Right lobe of liver (tissue), 4 donors: Measurements from ENCODE around the gene ERBB4.

Experiments
- CTCF ChIP-seq, 4 donors: fragments of 200-600 bp in 3 of 4; fragments of 450-650 bp in 1 of 4; IDR thresholded peaks; one replicate each; pipeline versions ENCODE4 v1.5.1 to v1.8.0; 2016 to 2022; ENCODE audit warnings: antibody characterized with exemption in 4 of 4, mild to moderate bottlenecking in 2 of 4
- POLR2A ChIP-seq: fragments of 450-650 bp; IDR thresholded peaks from one replicate; pipeline ENCODE4 v1.6.1; 2017; ENCODE audit warnings: antibody characterized with exemption, mild to moderate bottlenecking
- donor health status: DM: no; HTN: no; CAD: no.
- donor health status: DM: no; HTN: no; CAD: no.
- donor health status: DM: no; HTN: yes; CAD: no.

- TF ChIP-seq CTCF (IDR thresholded peaks at IDR 0.05) (no peak), POLR2A (no peak)
Measured at GRCh38 chr2:212530373-212530772, 8.2 kb downstream of the ERBB4 start.
